ENCODE results near the gene TM9SF2. TPM values are rescaled to one million over a fixed set of nuclear protein-coding genes. Genes with fewer than 3 reads are reported as not detected.

TM9SF2 gene
- total RNA-seq, 1 donor: 160 TPM

DNA sequence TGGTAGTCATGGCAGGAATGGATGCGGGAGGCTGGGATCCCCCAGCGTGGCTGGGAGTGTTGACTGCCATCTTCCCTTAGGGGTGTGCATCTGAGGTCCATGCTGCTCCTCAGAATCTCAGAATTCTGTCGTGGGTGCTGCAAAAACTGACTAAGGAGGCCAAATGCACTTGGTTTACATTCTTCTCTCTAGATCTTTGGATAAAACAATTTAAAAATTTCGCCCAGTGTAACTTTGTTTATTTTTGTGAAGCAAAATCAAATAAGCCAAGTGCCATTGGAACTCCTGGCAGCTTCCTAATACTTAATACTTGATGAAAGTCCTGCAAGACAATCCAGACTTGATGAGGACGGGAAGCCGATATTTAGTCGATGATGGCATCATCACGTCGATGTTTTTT, 27.8 kb upstream of the TM9SF2 start:
- Histone ChIP-seq H3K27me3 (ENCODE audit: insufficient read depth, low read length) (no peaks in the 10 kb centered on the region), H3K79me2 (ENCODE audit: insufficient read depth, low read length) (no peaks in the 10 kb centered on the region), H3K4me2 (ENCODE audit: insufficient read depth, low read length) (no peak overlapping the region), H3K27ac (ENCODE audit: low read depth, low read length) (no peak overlapping the region), H3K4me1 (ENCODE audit: insufficient read depth, low read length) (peaks cover 4% of the 10 kb centered on the region), H2AFZ (ENCODE audit: low read length) (no peak overlapping the region), H3K36me3 (ENCODE audit: insufficient read depth, low read length) (no peaks in the 10 kb centered on the region), H4K20me1 (ENCODE audit: insufficient read depth, low read length) (no peaks in the 10 kb centered on the region), H3K4me3 (ENCODE audit: insufficient read depth, low read length) (no peak overlapping the region), H3K9me3 (ENCODE audit: low read depth, low read length) (no peaks in the 10 kb centered on the region)
- DNase-seq (ENCODE audit: insufficient read length, low spot score, missing footprints): no peak
- TF ChIP-seq, protein P1, sequence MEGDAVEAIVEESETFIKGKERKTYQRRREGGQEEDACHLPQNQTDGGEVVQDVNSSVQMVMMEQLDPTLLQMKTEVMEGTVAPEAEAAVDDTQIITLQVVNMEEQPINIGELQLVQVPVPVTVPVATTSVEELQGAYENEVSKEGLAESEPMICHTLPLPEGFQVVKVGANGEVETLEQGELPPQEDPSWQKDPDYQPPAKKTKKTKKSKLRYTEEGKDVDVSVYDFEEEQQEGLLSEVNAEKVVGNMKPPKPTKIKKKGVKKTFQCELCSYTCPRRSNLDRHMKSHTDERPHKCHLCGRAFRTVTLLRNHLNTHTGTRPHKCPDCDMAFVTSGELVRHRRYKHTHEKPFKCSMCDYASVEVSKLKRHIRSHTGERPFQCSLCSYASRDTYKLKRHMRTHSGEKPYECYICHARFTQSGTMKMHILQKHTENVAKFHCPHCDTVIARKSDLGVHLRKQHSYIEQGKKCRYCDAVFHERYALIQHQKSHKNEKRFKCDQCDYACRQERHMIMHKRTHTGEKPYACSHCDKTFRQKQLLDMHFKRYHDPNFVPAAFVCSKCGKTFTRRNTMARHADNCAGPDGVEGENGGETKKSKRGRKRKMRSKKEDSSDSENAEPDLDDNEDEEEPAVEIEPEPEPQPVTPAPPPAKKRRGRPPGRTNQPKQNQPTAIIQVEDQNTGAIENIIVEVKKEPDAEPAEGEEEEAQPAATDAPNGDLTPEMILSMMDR (IDR thresholded peaks at IDR 0.05; ENCODE audit: extremely low read depth, low read depth, low read length): no peak

DNA sequence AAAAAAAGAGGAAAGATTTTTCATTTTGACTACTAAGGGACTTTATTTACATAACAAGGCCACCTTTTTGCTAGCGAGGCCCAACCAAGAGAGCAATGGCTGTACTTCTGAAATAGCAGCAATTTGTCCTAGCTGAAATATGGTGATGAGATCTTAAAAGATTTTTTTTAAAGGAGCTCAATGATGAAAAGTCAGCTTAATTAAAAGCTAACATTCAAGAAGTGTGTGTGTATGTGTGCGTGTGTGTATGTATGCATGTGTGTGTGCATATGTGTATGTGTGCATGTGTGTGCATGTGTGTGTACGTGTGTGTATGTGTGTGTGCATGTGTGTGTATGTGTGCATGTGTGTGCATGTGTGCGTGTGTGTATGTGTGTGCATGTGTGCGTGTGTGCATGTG, 24.6 kb upstream of the TM9SF2 start:
- H3K4me2 ChIP-seq (ENCODE audit: insufficient read depth, low read length): no peak overlapping the region
- no peak for DNase-seq (ENCODE audit: insufficient read length, low spot score, missing footprints)
- TF ChIP-seq, protein P1 (IDR thresholded peaks at IDR 0.05; ENCODE audit: extremely low read depth, low read depth, low read length): no peak
- H3K79me2 ChIP-seq (ENCODE audit: insufficient read depth, low read length): no peaks in the 10 kb centered on the region
- H3K4me1 ChIP-seq (ENCODE audit: insufficient read depth, low read length): no peaks in the 10 kb centered on the region
- H3K4me3 ChIP-seq (ENCODE audit: insufficient read depth, low read length): no peak overlapping the region
- no peaks in the 10 kb centered on the region for H3K9me3 ChIP-seq (ENCODE audit: low read depth, low read length)
- H3K27me3 ChIP-seq (ENCODE audit: insufficient read depth, low read length): no peaks in the 10 kb centered on the region
- H4K20me1 ChIP-seq (ENCODE audit: insufficient read depth, low read length): no peaks in the 10 kb centered on the region
- H3K36me3 ChIP-seq (ENCODE audit: insufficient read depth, low read length): no peaks in the 10 kb centered on the region
- no peak overlapping the region for H3K27ac ChIP-seq (ENCODE audit: low read depth, low read length)
- H2AFZ ChIP-seq (ENCODE audit: low read length): no peak overlapping the region

DNA sequence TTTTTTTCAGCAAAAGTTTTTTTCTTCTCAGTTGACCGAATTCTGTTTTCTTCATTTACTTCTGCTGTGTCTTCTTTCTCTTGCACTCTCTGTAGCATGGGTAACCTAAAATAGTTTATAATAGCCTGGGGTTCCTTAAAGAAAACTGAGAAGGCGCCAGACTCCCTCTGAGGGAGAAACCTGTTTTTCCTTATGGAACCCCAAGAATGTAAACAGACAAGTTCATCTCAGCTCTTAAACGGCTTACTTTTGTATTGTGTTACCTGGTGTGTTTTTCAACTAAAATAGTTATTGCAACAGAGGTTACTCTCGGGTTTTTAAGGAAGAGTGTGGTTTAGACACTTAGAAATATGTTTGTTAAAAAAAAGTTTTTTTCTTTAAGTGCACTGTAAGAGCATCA, 23.8 kb upstream of the TM9SF2 start:
- H3K27me3 ChIP-seq (ENCODE audit: insufficient read depth, low read length): no peaks in the 10 kb centered on the region
- DNase-seq (ENCODE audit: insufficient read length, low spot score, missing footprints): no peak
- H3K79me2 ChIP-seq (ENCODE audit: insufficient read depth, low read length): no peaks in the 10 kb centered on the region
- no peaks in the 10 kb centered on the region for H3K9me3 ChIP-seq (ENCODE audit: low read depth, low read length)
- H3K4me3 ChIP-seq (ENCODE audit: insufficient read depth, low read length): no peak overlapping the region
- H3K36me3 ChIP-seq (ENCODE audit: insufficient read depth, low read length): no peaks in the 10 kb centered on the region
- no peaks in the 10 kb centered on the region for H4K20me1 ChIP-seq (ENCODE audit: insufficient read depth, low read length)
- TF ChIP-seq, protein P1 (IDR thresholded peaks at IDR 0.05; ENCODE audit: extremely low read depth, low read depth, low read length): no peak
- H3K4me2 ChIP-seq (ENCODE audit: insufficient read depth, low read length): no peak overlapping the region
- H3K27ac ChIP-seq (ENCODE audit: low read depth, low read length): no peak overlapping the region
- no peaks in the 10 kb centered on the region for H3K4me1 ChIP-seq (ENCODE audit: insufficient read depth, low read length)
- no peak overlapping the region for H2AFZ ChIP-seq (ENCODE audit: low read length)

DNA sequence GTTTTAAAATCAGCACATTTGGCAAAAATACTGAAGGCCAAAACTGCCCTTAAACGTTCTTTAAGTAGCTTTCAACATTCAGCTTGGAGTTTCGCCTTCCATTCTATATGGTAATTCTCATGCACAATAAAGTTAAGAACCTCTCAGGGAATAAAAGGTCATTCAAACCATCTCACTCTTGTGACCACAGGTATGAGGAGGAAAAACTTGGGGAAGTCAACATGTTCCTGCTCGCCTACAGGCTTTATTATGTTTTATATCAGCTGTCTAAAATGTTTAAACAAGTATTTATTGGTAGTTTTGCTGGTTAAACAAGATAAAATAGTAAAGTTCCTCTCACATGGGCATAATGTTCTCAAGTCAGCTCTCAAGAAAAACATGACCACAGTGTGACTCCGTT, 19.9 kb upstream of the TM9SF2 start:
- Histone ChIP-seq H3K4me2 (ENCODE audit: insufficient read depth, low read length) (no peak overlapping the region), H2AFZ (ENCODE audit: low read length) (no peak overlapping the region)
- TF ChIP-seq, protein P1 (IDR thresholded peaks at IDR 0.05; ENCODE audit: extremely low read depth, low read depth, low read length): no peak

More for the DNA sequence above, 19.9 kb upstream of the TM9SF2 start:
- peaks cover 3% of the 10 kb centered on the region for H3K4me1 ChIP-seq (ENCODE audit: insufficient read depth, low read length)
- DNase-seq (ENCODE audit: insufficient read length, low spot score, missing footprints): no peak
- no peak overlapping the region for H3K4me3 ChIP-seq (ENCODE audit: insufficient read depth, low read length)
- H4K20me1 ChIP-seq (ENCODE audit: insufficient read depth, low read length): no peaks in the 10 kb centered on the region
- no peaks in the 10 kb centered on the region for H3K9me3 ChIP-seq (ENCODE audit: low read depth, low read length)
- H3K27ac ChIP-seq (ENCODE audit: low read depth, low read length): no peak overlapping the region
- no peaks in the 10 kb centered on the region for H3K27me3 ChIP-seq (ENCODE audit: insufficient read depth, low read length)
- no peaks in the 10 kb centered on the region for H3K79me2 ChIP-seq (ENCODE audit: insufficient read depth, low read length)
- no peaks in the 10 kb centered on the region for H3K36me3 ChIP-seq (ENCODE audit: insufficient read depth, low read length)

Measured in osteoblast (primary cell).